ENCODE results near the gene GRB14.
"Not testable (repeated sequence)": the region's sequence is repeated elsewhere in the genome, so short reads cannot be mapped to it uniquely, and the experiment has no call there.

Gene GRB14

DNA sequence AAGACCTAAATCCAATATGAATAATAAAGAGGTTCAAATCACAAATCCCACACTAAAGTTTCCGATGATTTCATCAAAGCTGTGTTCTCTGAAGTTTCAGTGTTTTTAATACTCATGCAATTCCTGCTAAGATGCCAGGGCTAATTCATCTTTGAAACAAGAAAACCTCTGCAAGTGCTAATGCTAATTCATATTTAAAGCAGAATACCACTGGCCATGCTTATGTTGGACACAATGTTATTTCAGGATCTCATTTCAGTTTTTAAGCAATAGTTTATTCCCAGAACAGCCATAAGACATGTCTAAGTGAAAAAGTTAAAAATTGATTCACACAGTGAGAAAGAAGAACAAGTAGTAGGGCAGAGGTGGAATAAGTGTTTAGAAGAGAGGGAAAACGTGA lies 62.8 kb downstream of the GRB14 start:
- DNase-seq (ENCODE audit: low read depth) = no peak

DNA sequence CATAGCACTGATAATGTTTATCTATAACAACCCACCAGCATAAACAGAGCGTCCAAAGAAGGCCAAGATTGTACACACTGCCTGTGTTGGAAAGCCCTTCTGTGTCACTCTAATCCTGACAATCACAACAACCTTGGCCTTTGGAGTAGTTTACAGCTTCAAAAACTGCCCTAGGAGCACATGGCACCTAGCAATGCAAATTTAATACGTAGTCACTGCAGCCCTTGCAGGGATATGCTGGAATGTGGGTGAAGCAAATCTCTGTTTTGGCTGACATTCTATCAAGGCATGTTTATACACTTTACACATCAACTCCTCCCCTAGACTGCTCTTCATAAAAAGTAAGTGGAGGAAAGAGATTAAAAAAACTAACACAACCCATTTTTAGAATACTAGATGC lies 66.8 kb downstream of the GRB14 start:
- DNase-seq (ENCODE audit: low read depth) = no peak

DNA sequence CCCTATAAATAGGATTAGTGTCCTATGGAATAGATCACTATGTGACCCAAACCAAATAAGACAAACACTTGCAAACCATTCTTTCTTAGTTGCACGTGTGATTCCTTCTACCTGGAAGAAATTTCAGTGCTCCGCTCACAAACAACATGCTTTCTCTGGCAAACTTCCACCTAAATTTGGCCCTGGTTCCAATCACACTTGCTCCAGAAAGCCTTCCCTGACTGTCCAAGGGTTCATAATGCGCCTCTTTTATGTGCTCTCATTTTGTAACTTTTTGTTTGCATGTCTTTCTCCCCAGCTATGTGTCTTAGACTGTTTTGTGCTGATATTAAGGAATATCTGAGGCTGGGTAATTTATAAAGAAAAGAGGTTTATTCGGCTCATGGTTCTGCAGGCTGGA lies 69.8 kb downstream of the GRB14 start:
- no peak for DNase-seq (ENCODE audit: low read depth)

DNA sequence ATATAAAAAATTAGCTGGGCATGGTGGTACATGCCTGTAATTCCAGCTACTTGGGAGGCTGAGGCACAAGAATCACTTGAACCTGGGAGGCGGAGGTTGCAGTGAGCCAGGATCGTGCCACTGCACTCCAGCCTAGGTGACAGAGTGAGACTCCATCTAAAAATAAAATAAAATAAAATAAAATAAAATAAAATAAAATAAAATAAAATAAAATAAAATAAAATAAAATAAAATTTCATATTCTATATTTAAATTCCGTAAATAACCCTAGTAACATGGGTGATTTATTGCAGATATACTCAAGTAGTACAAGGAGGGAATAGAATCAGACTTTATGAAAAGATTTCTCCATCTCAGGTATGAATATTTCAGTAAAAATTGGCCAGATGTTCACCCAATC lies 71.6 kb downstream of the GRB14 start:
- not testable (repeated sequence) for DNase-seq (ENCODE audit: low read depth)

DNA sequence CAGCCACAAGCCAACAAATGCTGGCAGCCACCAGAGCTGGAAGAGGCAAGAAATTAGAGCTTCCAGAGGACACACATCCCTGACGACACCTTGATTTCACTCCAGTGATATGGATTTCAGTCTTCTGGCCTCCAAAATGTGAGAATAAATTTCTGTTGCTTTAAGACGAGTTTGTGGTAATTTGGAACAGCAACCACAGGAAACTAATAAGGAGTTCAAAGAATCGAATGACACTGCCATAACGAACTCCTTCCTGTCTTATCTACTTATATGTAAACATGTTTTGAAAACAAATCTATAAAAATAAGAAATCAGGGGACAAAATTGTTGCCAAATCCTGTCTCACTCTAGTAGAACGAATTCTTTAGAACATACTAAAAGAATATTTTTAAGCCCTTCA lies 75.8 kb downstream of the GRB14 start:
- DNase-seq (ENCODE audit: low read depth) = no peak

DNA sequence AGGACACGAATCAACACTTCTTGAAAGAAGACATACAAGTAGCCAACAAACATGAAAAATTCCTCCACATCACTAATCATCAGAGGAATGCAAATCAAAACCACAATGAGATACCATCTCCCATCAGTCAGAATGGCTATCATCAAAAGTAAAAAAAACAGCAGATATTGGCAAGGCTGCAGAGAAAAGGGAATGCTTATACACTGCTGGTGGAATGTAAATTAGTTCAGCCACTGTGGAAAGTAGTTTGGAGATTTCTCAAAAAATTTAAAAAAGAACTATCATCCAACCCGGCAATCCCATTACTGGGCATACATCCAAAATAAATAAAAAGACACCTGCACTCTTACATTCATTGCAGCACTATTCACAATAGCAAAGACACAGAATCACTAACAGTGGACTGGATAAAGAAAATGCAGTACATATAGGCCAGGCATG lies 78.7 kb downstream of the GRB14 start:
- no peak for DNase-seq (ENCODE audit: low read depth)

DNA sequence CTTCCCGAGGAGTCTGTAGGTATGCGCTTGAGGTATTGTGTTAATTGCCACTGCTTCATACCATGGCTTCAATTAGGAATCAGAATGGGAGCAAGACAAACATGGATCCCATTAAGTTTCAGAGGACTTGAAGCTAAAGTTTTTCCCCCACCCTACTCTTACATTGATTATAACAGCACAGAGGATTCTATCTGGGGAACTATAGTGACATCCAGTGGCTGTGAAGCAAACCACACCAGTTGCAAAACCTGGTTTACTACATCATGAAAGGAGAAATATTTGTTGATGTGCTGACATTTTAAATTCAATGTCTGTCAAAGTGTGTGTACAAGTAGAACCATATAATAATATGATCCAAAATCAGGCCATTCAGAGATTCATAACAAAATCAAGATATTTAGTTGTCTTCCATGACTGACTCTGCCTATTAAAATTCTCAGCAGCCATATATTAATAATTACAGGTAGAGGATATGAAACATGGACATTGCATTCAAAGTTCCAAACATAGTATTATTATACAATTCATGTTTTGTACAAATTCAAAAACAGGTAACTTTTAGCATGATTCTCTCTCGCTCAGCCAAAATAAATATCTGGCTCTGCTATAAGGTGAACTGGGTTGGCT lies 82.9 kb downstream of the GRB14 start:
- DNase-seq (ENCODE audit: low read depth) = no peak

DNA sequence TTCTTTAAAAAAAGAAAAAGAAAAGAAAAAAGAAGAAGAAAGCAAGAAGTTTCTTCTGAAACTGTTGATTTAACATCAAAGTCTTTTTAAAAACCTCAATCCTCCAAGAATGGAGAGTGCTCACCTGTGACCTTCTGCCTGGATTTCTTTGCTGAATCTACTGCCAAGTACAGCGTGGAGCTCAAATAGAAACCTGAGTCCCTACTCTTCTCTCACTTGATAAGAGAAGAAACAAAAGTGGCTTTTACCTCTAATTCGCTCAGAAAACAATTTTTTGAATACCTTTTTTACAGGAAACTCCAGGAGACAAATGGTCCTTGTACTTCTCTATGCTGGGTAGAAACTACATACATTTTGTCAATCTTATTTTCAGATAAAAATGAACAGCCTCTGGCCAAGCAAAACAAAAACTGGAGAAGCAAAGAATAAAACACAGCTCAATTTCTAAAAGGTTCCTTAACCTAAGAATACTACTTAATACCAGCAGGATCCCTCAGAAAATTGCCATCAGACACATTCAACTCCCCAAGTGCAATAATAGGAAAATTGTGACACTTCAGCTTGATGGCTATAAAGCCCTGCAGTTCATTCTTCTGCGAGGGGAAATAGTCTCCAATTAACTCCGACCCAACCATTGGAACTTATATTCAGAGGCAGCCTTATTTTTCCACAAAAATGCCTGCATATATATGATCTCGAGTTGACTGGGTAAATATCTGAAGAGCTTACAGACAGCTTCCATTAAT lies 85.8 kb downstream of the GRB14 start:
- no peak for DNase-seq (ENCODE audit: low read depth)

DNA sequence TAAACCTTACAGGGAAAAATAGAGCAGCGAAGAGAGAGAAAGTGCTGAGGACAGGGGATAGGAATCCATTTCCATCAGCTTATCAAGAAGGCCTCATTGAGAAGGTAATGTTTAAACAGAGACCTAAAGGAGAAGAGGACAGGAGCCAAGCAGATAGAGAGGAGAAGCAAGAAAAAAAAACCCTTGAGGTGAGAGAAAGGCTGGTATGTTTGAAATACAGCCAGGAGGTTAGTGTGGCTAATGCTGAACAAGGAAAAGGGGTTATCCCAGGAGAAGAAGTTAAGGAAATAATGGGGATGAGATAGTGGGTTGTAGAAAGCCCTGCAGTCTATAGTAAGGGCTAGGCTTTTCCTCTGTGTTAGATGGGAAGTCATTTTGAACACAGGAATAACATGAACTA lies 90.8 kb downstream of the GRB14 start:
- DNase-seq (ENCODE audit: low read depth) = no peak

DNA sequence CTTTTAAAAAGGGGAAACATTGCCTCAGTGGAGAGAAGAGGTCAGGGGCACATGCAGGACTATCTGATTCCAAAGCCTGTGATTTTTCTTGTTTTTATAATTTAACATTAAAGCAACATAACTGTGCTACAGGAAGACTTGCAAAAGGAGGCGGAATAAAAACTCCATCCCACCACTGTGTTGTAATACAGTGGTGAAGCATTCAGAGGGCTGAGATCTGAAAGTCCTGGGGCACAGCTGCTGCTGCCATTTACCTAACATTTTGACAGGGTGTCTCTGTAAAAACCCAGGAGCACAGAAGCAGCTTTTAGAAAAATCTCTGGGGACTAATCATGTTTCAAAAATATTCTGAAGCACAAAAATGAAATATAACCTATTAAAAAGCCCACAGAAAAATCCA lies 97.6 kb downstream of the GRB14 start:
- DNase-seq (ENCODE audit: low read depth) = no peak

DNA sequence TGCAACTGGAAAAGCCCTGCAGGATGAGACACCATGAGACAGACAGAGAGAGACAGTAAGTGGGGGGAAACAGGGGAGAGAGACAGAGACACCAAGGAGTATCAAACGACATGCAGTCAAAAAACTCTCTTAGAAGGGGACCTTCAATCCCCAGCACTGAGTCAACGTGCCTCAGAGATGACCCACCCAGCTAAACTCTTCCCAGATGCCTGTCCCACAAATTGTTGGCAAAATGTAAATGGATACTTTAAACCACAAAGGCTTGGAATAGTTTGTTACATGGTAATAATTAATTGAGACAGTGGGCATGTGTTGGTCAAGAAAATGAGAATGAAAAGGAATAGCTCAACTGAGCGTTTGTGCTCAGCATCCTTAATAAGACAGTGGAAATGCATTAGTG lies 98.3 kb downstream of the GRB14 start:
- no peak for DNase-seq (ENCODE audit: low read depth)

DNA sequence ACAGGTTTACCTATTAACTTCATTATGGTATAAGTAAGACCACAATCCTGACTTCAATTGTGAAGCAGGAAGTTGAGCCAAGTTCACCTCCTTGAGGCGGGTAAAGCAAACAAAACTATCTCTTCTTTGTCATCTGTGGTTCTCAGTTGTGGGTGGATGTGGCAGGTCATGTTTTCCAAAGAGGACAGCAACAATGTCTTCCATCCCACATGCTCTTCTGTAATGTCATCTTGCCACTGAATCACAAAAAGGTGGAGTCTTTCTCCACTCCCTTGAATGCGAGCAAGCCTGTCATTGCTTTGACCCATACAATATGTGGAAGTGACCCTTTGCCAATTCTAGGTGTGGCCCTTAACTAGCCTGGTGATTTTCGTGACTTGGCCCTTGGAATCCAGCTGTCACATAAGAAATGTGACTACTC lies 98.7 kb downstream of the GRB14 start:
- DNase-seq (ENCODE audit: low read depth) = no peak

DNA sequence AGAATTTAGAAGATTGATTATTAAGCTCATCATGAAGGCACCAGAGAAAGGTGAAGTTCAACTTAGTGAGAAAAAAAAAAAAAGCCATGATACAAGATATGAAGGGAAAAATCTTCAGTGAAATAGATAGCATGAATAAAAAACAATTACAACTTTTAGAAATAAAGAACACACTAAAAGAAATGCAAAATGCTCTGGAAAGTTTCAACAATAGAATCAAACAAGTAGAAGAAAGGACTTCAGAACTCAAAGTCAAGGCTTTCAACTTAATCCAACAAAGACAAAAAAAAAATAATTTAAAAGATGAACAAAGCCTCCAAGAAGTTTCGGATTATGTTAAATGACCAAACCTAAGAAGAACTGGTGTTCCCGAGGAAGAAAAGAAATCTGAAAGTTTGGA lies 105.5 kb downstream of the GRB14 start:
- no peak for DNase-seq (ENCODE audit: low read depth)

DNA sequence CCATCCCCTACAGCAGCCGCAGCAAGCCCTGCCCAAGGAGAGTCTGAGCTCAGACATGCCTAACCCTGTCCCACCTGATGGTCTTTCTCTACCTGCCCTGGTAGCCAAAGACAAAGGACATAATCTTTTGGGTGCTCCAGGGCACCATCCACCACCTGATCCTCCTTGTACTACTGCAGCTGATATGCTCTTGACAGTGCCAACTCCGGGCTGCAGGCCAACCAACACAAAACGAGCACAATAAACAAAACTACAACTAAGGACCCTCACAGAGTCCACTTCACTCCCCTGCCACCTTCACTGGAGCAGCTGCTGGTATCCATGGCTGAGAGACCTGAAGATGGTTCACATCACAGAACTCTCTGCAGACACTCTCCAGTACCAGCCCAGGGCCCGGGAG lies 106.3 kb downstream of the GRB14 start:
- DNase-seq (ENCODE audit: low read depth) = no peak

DNA sequence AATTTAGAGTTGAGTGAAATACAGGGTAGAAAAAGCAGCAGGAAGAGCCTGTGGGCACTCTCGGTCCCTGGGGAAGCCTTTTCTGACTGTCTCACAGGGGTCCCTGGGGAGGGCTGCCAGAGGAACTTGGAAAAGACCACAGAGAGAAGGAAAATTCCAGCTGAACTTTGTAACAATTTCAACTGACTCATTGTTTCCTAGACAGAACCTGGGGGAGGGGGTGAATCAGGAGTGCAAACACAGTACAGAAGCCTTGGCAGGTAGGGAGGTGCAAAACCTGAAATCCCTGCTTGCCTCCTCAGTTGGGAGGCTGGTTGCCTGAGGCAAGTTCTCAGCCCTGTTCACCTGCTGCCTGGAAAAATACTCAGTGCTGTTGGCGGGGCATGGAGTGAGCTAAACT lies 106.8 kb downstream of the GRB14 start:
- DNase-seq (ENCODE audit: low read depth) = no peak

DNA sequence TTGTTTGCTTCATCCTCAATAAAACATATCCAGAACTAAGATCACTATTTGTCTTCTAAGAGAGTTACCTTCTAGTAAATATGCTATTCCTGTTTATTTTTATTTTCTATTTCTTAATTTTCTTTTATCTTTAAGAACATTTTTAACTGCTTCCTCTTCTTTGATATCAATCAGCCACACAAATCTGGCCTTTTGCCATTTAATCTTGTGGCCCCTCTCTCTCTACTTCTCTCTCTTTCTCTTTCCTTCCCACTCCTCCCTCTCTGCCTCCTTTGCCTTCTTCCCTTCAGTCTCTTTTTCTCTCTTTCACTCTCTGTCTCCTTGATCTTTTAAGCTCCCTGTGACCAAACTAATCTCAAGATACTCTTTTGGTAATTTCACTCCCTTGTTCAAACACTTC lies 108.4 kb downstream of the GRB14 start:
- no peak for DNase-seq (ENCODE audit: low read depth)

DNA sequence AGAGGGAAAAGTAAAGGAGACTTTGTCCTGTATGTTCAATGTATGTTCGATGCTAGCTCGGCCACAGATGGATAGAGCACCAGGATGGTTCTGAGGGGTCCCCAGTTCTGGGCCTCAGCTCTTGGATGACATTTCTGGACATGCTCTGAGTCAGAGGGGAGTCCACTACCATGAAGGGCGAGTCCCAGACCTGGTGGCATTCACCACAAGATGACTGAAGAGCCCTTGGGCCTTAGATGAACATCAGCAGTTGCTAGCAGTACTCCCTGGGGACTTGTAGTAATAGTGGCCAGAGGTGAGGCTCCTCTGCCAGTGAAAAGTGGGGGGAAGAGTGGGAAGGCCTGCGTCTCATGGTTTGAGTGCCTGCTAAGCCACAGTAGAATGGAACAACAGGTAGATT lies 109.5 kb downstream of the GRB14 start:
- no peak for DNase-seq (ENCODE audit: low read depth)

DNA sequence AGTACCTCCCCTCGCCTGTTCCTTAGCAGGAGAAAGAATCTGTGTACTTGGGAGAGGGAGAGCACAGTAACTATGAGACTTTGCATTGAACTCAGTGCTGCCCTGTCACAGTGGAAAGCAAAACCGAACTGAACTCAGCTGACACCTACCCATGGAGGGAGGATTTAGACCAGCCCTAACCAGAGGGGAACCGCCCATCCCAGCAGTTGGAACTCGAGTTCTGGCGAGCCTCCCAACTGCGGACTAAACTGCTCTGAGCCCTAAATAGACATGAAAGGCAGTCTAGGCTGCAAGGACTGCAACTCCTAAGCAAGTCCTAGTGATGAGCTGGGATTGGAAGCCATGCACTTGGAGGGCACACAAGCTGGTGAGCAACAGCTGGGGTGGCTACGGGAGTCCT lies 110.4 kb downstream of the GRB14 start:
- DNase-seq (ENCODE audit: low read depth) = no peak

DNA sequence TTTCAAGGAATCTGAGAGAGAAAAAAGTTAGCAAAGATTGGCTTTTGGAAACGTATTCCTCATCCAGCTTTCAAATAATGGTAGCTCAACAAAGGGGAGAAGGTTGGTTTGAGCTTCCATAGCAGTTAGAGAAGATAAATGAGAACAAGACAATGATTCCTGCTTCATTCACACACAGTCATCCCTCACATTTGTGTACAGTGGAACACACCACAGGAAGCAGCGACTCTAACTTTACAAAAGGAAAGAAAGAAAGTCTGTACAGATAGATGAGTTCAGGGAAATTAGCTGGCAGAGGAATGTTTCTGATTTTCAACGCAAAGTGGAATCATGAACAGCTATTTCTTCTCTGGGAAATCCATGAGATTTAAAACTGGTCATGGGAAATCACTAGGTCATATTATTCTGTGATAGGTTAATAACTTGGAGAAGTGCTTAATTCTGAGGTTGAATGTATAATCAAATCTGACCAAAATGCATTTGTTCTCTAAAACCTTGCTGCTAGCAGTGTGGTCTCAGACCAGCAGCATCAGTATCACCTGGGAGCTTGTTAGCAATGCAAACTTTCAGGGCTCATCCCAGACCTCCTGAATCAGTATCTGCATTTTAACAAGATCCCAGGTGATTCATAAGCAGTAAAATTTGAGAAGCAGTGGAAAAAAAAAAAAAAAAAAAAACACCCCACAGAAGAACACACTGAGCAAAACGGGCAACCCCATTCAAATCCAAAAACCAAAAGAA lies 112.0 kb downstream of the GRB14 start:
- DNase-seq (ENCODE audit: low read depth) = no peak

DNA sequence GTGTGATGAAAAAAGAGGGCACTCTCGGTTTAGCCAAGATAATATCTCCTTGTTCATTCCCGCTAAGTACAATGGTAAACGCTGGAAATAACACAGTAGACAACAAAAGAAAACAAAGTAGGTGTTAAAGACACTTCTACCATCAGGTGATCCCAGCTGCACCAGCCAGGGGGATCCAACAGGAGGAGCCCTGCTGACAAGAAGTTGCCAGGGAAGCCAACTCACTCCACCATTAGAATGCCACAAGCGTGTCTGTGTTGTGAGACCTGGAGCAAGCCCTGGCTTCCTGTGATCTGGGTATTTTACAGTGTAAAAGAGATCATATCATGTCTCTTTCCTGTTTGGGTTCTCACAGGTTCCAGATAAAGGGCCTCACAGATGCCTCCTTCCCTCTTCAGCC lies 117.0 kb downstream of the GRB14 start:
- no peak for DNase-seq (ENCODE audit: low read depth)

DNA sequence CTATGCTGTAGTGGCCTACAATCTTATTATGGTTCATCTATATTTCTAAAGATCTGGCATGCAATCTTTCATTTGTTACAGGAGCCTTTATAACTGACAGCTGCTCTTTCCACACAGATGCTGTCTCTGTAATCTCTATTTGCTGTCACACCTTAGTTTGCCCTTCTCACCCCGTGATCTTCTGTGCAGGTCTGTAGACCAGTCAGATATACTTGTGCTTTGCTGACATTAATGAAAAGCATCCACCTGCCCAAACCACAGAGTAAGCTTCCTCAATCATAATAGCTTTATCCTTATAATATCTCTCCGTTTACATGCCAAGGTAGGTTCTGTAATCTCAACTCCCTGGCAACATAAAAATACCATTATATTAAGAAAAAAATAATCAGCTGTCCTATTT lies 122.4 kb downstream of the GRB14 start:
- no peak for DNase-seq (ENCODE audit: low read depth)

DNA sequence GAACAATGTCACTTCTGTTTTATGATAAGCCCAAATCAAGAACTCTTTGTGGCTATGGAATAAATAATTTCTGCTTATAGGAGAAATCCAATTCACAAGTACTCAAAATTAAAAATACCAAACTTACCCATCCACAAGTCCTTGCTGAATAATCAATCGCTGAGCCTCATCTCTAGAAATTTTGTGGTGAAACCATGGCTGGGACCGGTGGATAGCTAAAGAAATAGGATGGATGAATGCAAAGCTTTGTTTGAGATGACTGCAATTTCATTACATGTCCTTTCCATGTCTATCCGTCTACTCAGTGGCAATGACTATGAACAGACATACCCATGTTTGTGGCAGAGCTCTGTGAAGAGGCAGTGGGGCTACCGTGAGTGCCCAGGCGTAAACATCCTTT lies 124.4 kb downstream of the GRB14 start:
- no peak for DNase-seq (ENCODE audit: low read depth)

DNA sequence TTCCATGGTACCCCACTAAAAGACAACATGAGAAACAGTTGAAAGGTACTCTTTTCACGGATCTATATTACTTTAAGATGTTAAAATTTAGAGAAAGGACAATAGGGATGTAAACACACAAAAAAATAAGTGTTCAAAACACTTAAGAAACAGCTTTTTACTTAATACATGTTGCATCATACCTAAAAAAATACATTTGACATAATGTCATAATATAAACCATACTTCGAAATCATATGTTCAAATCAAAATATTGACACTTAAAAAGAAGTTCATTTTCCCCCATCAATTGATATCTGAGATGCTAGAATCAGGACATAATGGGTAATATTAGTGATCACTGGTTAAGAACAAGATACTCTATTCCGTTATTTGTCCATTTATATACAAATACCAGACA lies 124.9 kb downstream of the GRB14 start:
- no peak for DNase-seq (ENCODE audit: low read depth)

Data from activated T-cell treated with anti-CD3 and anti-CD28 coated beads for 1 hour (primary cell).